ENCODE results near the gene OR8D1. TPM values are rescaled to one million over a fixed set of nuclear protein-coding genes. Genes with fewer than 3 reads are reported as not detected.

OR8D1 gene
- not detected for total RNA-seq
- not detected for polyA plus RNA-seq
- long read RNA-seq, donor 1, result 0 reads
- long read RNA-seq, donor 2, result 0 reads
- long read RNA-seq, donor 3, result 0 reads
- long read RNA-seq, donor 4, result 0 reads
- long read RNA-seq, donor 5, result 0 reads
- long read RNA-seq, donor 6, result 0 reads
- long read RNA-seq, donor 7, result 0 reads
- long read RNA-seq, donor 8, result 0 reads
- long read RNA-seq, donor 9, result 0 reads
- long read RNA-seq, donor 10, result 0 reads

- 92% methylated on average over 2 of the region's 2 CpGs for WGBS
- no peak for DNase-seq (ENCODE audit: low read depth in 6 of 9, low spot score in 9 of 9)
- Histone ChIP-seq H3K4me1 (ENCODE audit: control insufficient read depth in 2 of 2, insufficient read depth in 2 of 2, low read length in 2 of 2) (no peaks in the 10 kb centered on the region), H3K27me3 (ENCODE audit: control insufficient read depth in 2 of 2, insufficient read depth in 1 of 2, low read length in 1 of 2) (no peaks in the 10 kb centered on the region), H3K9me3 (ENCODE audit: control insufficient read depth in 2 of 2, insufficient read depth in 1 of 2, low read length in 1 of 2) (no peaks in the 10 kb centered on the region), H3K27ac (ENCODE audit: low read depth in 1 of 2, low read length in 1 of 2) (no peak within 1 kb of the TSS), H3K4me3 (ENCODE audit: low read length in 2 of 2) (no peak within 1 kb of the TSS), H3K36me3 (ENCODE audit: control insufficient read depth in 2 of 2, insufficient read depth in 2 of 2, low read length in 1 of 2) (no peaks in the 10 kb centered on the region)
Observed at GRCh38 chr11:124313849-124314248, at the start of gene OR8D1. Gene OR8D1 (minus strand): TSS chr11:124313949. CDS start chr11:124310766, 3,183 bp downstream.

- Histone ChIP-seq H3K9me3 (ENCODE audit: control insufficient read depth in 2 of 2, insufficient read depth in 1 of 2, low read length in 1 of 2) (no peaks in the 10 kb centered on the region), H3K27ac (ENCODE audit: low read depth in 1 of 2, low read length in 1 of 2) (no peak overlapping the region), H3K4me1 (ENCODE audit: control insufficient read depth in 2 of 2, insufficient read depth in 2 of 2, low read length in 2 of 2) (no peaks in the 10 kb centered on the region), H3K27me3 (ENCODE audit: control insufficient read depth in 2 of 2, insufficient read depth in 1 of 2, low read length in 1 of 2) (no peaks in the 10 kb centered on the region), H3K36me3 (ENCODE audit: control insufficient read depth in 2 of 2, insufficient read depth in 2 of 2, low read length in 1 of 2) (no peaks in the 10 kb centered on the region), H3K4me3 (ENCODE audit: low read length in 2 of 2) (no peak overlapping the region)
- WGBS, result 33% methylated on average over 2 of the region's 2 CpGs
- DNase-seq (ENCODE audit: low read depth in 6 of 9, low spot score in 9 of 9), result no peak
Observed at GRCh38 chr11:124359566-124359965, 45.8 kb upstream of the OR8D1 start.

- Histone ChIP-seq H3K36me3 (ENCODE audit: control insufficient read depth in 2 of 2, insufficient read depth in 2 of 2, low read length in 1 of 2) (no peaks in the 10 kb centered on the region), H3K4me3 (ENCODE audit: low read length in 2 of 2) (no peak overlapping the region), H3K4me1 (ENCODE audit: control insufficient read depth in 2 of 2, insufficient read depth in 2 of 2, low read length in 2 of 2) (no peaks in the 10 kb centered on the region), H3K27ac (ENCODE audit: low read depth in 1 of 2, low read length in 1 of 2) (no peak overlapping the region), H3K27me3 (ENCODE audit: control insufficient read depth in 2 of 2, insufficient read depth in 1 of 2, low read length in 1 of 2) (no peaks in the 10 kb centered on the region), H3K9me3 (ENCODE audit: control insufficient read depth in 2 of 2, insufficient read depth in 1 of 2, low read length in 1 of 2) (no peaks in the 10 kb centered on the region)
- WGBS, result 48% methylated on average over 3 of the region's 3 CpGs
- no peak for DNase-seq (ENCODE audit: low read depth in 6 of 9, low spot score in 9 of 9)
Observed at GRCh38 chr11:124346311-124346955, 32.7 kb upstream of the OR8D1 start.

GRCh38 chr11:124344346-124344745, 30.6 kb upstream of the OR8D1 start:
- no peak overlapping the region for H3K27ac ChIP-seq (ENCODE audit: low read depth in 1 of 2, low read length in 1 of 2)

DNA sequence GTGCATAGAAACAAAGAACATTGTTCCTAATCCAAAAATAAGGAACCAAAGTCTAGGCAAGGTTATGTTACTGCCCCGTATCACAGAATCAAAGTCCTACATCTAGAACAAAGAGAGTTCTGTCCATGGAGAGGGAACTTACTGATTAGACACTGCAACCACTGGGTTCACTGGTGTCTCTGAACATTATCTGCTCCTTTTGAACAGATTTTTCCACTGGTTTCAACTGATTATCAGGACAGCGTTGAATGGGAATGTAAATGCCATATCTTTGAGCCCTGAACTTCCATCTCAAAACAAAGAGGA, 26.3 kb upstream of the OR8D1 start:
- H3K4me1 ChIP-seq (ENCODE audit: control insufficient read depth in 2 of 2, insufficient read depth in 2 of 2, low read length in 2 of 2), result no peaks in the 10 kb centered on the region
- WGBS, result 96% methylated on average over 2 of the region's 2 CpGs
- no peak overlapping the region for H3K4me3 ChIP-seq (ENCODE audit: low read length in 2 of 2)
- no peaks in the 10 kb centered on the region for H3K27me3 ChIP-seq (ENCODE audit: control insufficient read depth in 2 of 2, insufficient read depth in 1 of 2, low read length in 1 of 2)
- no peak overlapping the region for H3K27ac ChIP-seq (ENCODE audit: low read depth in 1 of 2, low read length in 1 of 2)
- H3K9me3 ChIP-seq (ENCODE audit: control insufficient read depth in 2 of 2, insufficient read depth in 1 of 2, low read length in 1 of 2), result no peaks in the 10 kb centered on the region
- H3K36me3 ChIP-seq (ENCODE audit: control insufficient read depth in 2 of 2, insufficient read depth in 2 of 2, low read length in 1 of 2), result no peaks in the 10 kb centered on the region
- DNase-seq (ENCODE audit: low read depth in 6 of 9, low spot score in 9 of 9), result no peak

More at GRCh38 chr11:124344346-124344745, 30.6 kb upstream of the OR8D1 start:
- Histone ChIP-seq H3K36me3 (ENCODE audit: control insufficient read depth in 2 of 2, insufficient read depth in 2 of 2, low read length in 1 of 2) (no peaks in the 10 kb centered on the region), H3K27me3 (ENCODE audit: control insufficient read depth in 2 of 2, insufficient read depth in 1 of 2, low read length in 1 of 2) (no peaks in the 10 kb centered on the region), H3K4me1 (ENCODE audit: control insufficient read depth in 2 of 2, insufficient read depth in 2 of 2, low read length in 2 of 2) (no peaks in the 10 kb centered on the region), H3K4me3 (ENCODE audit: low read length in 2 of 2) (no peak overlapping the region), H3K9me3 (ENCODE audit: control insufficient read depth in 2 of 2, insufficient read depth in 1 of 2, low read length in 1 of 2) (no peaks in the 10 kb centered on the region)
- no peak for DNase-seq (ENCODE audit: low read depth in 6 of 9, low spot score in 9 of 9)
- 94% methylated on average over 5 of the region's 5 CpGs for WGBS

- no peak for DNase-seq (ENCODE audit: low read depth in 6 of 9, low spot score in 9 of 9)
- H3K27ac ChIP-seq (ENCODE audit: low read depth in 1 of 2, low read length in 1 of 2), result no peak overlapping the region
- WGBS, result 68% methylated on average over 6 of the region's 6 CpGs
Observed at GRCh38 chr11:124339396-124340141, 25.8 kb upstream of the OR8D1 start.

GRCh38 chr11:124331873-124332272, 18.1 kb upstream of the OR8D1 start:
- no peaks in the 10 kb centered on the region for H3K27me3 ChIP-seq (ENCODE audit: control insufficient read depth in 2 of 2, insufficient read depth in 1 of 2, low read length in 1 of 2)
- no peak overlapping the region for H3K4me3 ChIP-seq (ENCODE audit: low read length in 2 of 2)
- no peaks in the 10 kb centered on the region for H3K36me3 ChIP-seq (ENCODE audit: control insufficient read depth in 2 of 2, insufficient read depth in 2 of 2, low read length in 1 of 2)
- no peak for DNase-seq (ENCODE audit: low read depth in 6 of 9, low spot score in 9 of 9)
- H3K9me3 ChIP-seq (ENCODE audit: control insufficient read depth in 2 of 2, insufficient read depth in 1 of 2, low read length in 1 of 2), result no peaks in the 10 kb centered on the region
- no peak overlapping the region for H3K27ac ChIP-seq (ENCODE audit: low read depth in 1 of 2, low read length in 1 of 2)
- no peaks in the 10 kb centered on the region for H3K4me1 ChIP-seq (ENCODE audit: control insufficient read depth in 2 of 2, insufficient read depth in 2 of 2, low read length in 2 of 2)
- WGBS, result 93% methylated on average over 3 of the region's 3 CpGs

More at GRCh38 chr11:124339396-124340141, 25.8 kb upstream of the OR8D1 start:
- H3K27me3 ChIP-seq (ENCODE audit: control insufficient read depth in 2 of 2, insufficient read depth in 1 of 2, low read length in 1 of 2), result no peaks in the 10 kb centered on the region
- H3K36me3 ChIP-seq (ENCODE audit: control insufficient read depth in 2 of 2, insufficient read depth in 2 of 2, low read length in 1 of 2), result no peaks in the 10 kb centered on the region
- no peaks in the 10 kb centered on the region for H3K4me1 ChIP-seq (ENCODE audit: control insufficient read depth in 2 of 2, insufficient read depth in 2 of 2, low read length in 2 of 2)
- H3K4me3 ChIP-seq (ENCODE audit: low read length in 2 of 2), result no peak overlapping the region
- H3K9me3 ChIP-seq (ENCODE audit: control insufficient read depth in 2 of 2, insufficient read depth in 1 of 2, low read length in 1 of 2), result no peaks in the 10 kb centered on the region

- Histone ChIP-seq H3K36me3 (ENCODE audit: control insufficient read depth in 2 of 2, insufficient read depth in 2 of 2, low read length in 1 of 2) (no peaks in the 10 kb centered on the region), H3K27me3 (ENCODE audit: control insufficient read depth in 2 of 2, insufficient read depth in 1 of 2, low read length in 1 of 2) (no peaks in the 10 kb centered on the region), H3K4me1 (ENCODE audit: control insufficient read depth in 2 of 2, insufficient read depth in 2 of 2, low read length in 2 of 2) (no peaks in the 10 kb centered on the region), H3K9me3 (ENCODE audit: control insufficient read depth in 2 of 2, insufficient read depth in 1 of 2, low read length in 1 of 2) (no peaks in the 10 kb centered on the region), H3K4me3 (ENCODE audit: low read length in 2 of 2) (no peak overlapping the region), H3K27ac (ENCODE audit: low read depth in 1 of 2, low read length in 1 of 2) (no peak overlapping the region)
- peak in 2 of 9 donors; percentile 5 to 40 for DNase-seq (ENCODE audit: low read depth in 6 of 9, low spot score in 9 of 9)
- 39% methylated on average over 2 of the region's 2 CpGs for WGBS
Observed at GRCh38 chr11:124329787-124330478, 16.2 kb upstream of the OR8D1 start.

- Histone ChIP-seq H3K4me1 (ENCODE audit: control insufficient read depth in 2 of 2, insufficient read depth in 2 of 2, low read length in 2 of 2) (no peaks in the 10 kb centered on the region), H3K9me3 (ENCODE audit: control insufficient read depth in 2 of 2, insufficient read depth in 1 of 2, low read length in 1 of 2) (no peaks in the 10 kb centered on the region), H3K36me3 (ENCODE audit: control insufficient read depth in 2 of 2, insufficient read depth in 2 of 2, low read length in 1 of 2) (no peaks in the 10 kb centered on the region), H3K27ac (ENCODE audit: low read depth in 1 of 2, low read length in 1 of 2) (no peak overlapping the region), H3K4me3 (ENCODE audit: low read length in 2 of 2) (no peak overlapping the region), H3K27me3 (ENCODE audit: control insufficient read depth in 2 of 2, insufficient read depth in 1 of 2, low read length in 1 of 2) (no peaks in the 10 kb centered on the region)
- DNase-seq (ENCODE audit: low read depth in 6 of 9, low spot score in 9 of 9), result no peak
- WGBS, result 98% methylated on average over 1 of the region's 1 CpG
Observed at GRCh38 chr11:124327775-124328174, 14.0 kb upstream of the OR8D1 start.
